BE2C (cell line): ENCODE data around the gene NRL. TPM values are rescaled to one million over a fixed set of nuclear protein-coding genes. Genes with fewer than 3 reads are reported as not detected.

ENCODE experiments used
- DNase-seq: peaks from one replicate; pipeline ENCODE4 v3.0.0-alpha.2; 2020
- H3K27me3 ChIP-seq: fragments of 250-450 bp; sonication (Bioruptor Pico); 2 replicates; pipeline ENCODE4 v1.5.1; 2020; ENCODE audit warnings: mild to moderate bottlenecking
- H3K36me3 ChIP-seq: fragments of 250-450 bp; sonication (Bioruptor Pico); 2 replicates; pipeline ENCODE4 v1.5.1; 2020; ENCODE audit warnings: mild to moderate bottlenecking
- H3K4me1 ChIP-seq: fragments of 250-450 bp; sonication (Bioruptor Pico); 2 replicates; pipeline ENCODE4 v1.5.1; 2020
- H3K4me3 ChIP-seq: 2 replicates; pipeline ENCODE4 v1.5.1; 2011; ENCODE audit warnings: low read depth, low read length
- H3K9me3 ChIP-seq: fragments of 250-450 bp; sonication (Bioruptor Pico); 2 replicates; pipeline ENCODE4 v1.5.1; 2020
- polyA plus RNA-seq: library from polyadenylated mRNA; unstranded; fragments of >200 nt; gene quantifications from one replicate; pipeline ENCODE4 v1.2.1, GENCODE V29; 2012; ENCODE audit warnings: low read depth, missing spikeins; ENCODE audit not compliant: insufficient read length, insufficient read depth
- TF ChIP-seq, protein P1 (sequence below): IDR thresholded peaks from 2 replicates; pipeline ENCODE4 v1.5.1; 2012; ENCODE audit warnings: mild to moderate bottlenecking, low read depth, low read length

NRL gene
- 2.8 TPM for polyA plus RNA-seq

GRCh38 chr14:24114532-24115421, at the start of gene NRL, which contains the start of gene DCAF11:
TSS of gene NRL (minus strand) at chr14:24114949. CDS start at chr14:24082848, 32,101 bp downstream.
TSS of gene DCAF11 (plus strand) at chr14:24114777. CDS start at chr14:24115595, 818 bp downstream.
- Histone ChIP-seq H3K4me1 (no peaks in the 10 kb centered on the region; the same call in 1 of the 2 replicates), H3K9me3 (no peaks in the 10 kb centered on the region), H3K36me3 (peaks cover 6% of the 10 kb centered on the region), H3K4me3 (peak within 1 kb of the TSS; percentile 84), H3K27me3 (no peaks in the 10 kb centered on the region)
- DNase-seq = peak; percentile 99
- TF ChIP-seq, protein P1, sequence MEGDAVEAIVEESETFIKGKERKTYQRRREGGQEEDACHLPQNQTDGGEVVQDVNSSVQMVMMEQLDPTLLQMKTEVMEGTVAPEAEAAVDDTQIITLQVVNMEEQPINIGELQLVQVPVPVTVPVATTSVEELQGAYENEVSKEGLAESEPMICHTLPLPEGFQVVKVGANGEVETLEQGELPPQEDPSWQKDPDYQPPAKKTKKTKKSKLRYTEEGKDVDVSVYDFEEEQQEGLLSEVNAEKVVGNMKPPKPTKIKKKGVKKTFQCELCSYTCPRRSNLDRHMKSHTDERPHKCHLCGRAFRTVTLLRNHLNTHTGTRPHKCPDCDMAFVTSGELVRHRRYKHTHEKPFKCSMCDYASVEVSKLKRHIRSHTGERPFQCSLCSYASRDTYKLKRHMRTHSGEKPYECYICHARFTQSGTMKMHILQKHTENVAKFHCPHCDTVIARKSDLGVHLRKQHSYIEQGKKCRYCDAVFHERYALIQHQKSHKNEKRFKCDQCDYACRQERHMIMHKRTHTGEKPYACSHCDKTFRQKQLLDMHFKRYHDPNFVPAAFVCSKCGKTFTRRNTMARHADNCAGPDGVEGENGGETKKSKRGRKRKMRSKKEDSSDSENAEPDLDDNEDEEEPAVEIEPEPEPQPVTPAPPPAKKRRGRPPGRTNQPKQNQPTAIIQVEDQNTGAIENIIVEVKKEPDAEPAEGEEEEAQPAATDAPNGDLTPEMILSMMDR = no peak

- Histone ChIP-seq H3K9me3 (no peaks in the 10 kb centered on the region), H3K27me3 (no peaks in the 10 kb centered on the region), H3K36me3 (peaks cover 12% of the 10 kb centered on the region), H3K4me1 (peaks cover 8% of the 10 kb centered on the region), H3K4me3 (no peak overlapping the region)
- no peak for DNase-seq
- TF ChIP-seq, protein P1 = no peak
Observed at GRCh38 chr14:24162093-24162492, 47.3 kb upstream of the NRL start.

DNA sequence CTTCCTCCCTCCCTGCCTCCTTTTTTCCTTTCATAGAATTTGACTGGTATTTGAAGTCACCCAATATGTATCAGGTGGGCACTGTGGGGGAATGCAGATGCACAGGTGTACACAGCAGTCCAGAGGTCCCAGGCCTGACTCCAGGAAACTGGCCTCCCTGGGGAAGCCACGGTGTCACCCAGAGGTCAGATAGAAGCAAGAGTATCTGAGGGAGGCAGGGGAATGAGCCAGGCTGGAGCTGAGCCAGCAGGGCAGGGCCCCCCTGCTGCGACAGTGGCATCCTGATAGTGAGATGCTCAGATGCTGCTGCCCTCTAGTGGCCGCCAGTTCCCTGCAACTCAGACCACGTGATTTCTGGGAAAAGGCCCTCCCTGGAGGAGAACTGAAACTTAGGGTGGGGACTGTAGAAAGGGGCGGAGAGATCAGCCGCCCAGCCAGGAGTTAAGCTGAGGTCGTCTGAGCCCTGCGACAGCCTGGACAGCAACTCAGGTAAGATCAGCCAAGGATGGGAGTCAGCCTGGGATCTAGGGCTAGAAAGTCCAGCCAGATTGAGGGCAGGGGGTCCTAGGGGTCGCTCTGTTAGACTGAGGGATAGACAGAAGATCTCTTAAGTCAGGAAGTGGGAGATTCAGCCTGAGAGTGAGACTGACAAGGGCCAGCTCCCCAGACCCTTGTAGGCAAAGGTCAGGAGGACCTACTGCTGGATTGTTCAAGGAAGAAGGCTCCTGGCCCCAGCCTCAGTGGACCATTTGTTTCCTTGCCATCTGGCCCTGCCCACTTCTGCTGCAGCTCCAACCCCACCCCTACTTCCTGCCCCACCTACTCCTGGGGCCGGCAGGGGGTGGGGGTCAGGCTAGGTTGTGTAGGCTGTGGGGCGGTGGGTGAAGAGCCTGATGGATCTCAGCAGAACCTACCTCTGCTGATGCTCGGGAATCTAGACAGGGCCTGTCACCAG, 46.4 kb upstream of the NRL start, which contains the start of gene IRF9:
Gene IRF9, plus strand, starts transcription at position 416 of the 955 bp plus-strand sequence. CDS start 880 bp downstream, outside the sequence.
- peaks cover 8% of the 10 kb centered on the region for H3K4me1 ChIP-seq
- TF ChIP-seq, protein P1 = peak; percentile 92
- H3K4me3 ChIP-seq = peak within 1 kb of the TSS; percentile 65
- no peaks in the 10 kb centered on the region for H3K27me3 ChIP-seq
- H3K36me3 ChIP-seq = peaks cover 21% of the 10 kb centered on the region
- DNase-seq = peak; percentile 96
- no peaks in the 10 kb centered on the region for H3K9me3 ChIP-seq

DNA sequence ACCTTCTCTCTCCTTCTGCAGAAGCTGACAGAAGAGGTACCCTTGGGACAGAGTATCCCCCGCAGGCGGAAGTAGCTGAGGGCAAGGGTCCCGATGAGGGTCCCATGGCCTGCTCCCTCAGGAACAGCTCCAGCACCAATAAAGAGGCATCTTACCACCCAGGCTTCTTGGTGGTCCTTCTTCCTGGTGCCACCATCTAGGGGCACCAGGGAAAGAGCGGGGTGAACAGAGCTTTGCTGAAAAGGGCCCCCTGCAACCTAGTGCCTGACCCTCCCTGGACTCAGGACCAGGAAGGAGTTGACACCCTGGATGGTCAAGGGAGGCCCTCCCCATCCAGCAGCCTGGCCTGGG, 45.7 kb upstream of the NRL start:
- Histone ChIP-seq H3K36me3 (peaks cover 26% of the 10 kb centered on the region), H3K9me3 (no peaks in the 10 kb centered on the region), H3K4me1 (peaks cover 8% of the 10 kb centered on the region), H3K27me3 (no peaks in the 10 kb centered on the region), H3K4me3 (no peak overlapping the region)
- TF ChIP-seq, protein P1 = no peak
- no peak for DNase-seq

DNA sequence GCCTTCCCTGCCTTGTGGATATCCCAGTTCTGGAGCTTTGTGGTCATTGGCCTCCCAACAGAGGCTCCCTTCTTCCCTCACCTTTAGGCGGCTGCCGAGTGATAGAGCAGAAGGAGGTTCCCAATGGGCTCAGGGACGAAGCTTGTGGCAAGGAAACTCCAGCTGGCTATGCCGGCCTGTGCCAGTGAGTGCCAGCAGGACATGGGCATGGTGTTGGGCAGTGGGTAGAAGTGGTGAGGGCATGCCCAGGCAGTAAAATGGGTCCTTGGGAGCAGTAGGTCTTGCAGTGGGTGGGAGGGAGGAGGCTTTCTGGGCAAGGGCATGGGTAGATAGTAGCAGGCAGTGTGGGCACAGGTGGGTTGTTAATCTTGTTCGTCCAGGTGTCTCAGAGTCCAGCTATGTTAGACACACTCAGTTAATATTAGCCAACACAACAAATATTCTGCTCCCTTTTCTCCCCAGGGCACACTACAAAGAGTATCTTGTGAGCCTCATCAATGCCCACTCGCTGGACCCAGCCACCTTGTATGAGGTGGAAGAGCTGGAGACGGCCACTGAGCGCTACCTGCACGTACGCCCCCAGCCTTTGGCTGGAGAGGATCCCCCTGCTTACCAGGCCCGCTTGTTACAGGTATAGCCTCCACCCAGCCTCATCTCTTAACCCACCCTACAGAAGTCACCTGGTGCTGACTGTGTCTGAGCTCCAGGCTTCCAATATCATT, 45.2 kb upstream of the NRL start:
- peaks cover 8% of the 10 kb centered on the region for H3K4me1 ChIP-seq
- TF ChIP-seq, protein P1 = no peak
- H3K36me3 ChIP-seq = peaks cover 31% of the 10 kb centered on the region
- DNase-seq = no peak
- H3K9me3 ChIP-seq = no peaks in the 10 kb centered on the region
- H3K27me3 ChIP-seq = no peaks in the 10 kb centered on the region
- no peak overlapping the region for H3K4me3 ChIP-seq
